Ascending aorta (tissue), 2 donors: ENCODE results near the gene YAP1. TPM values are rescaled to one million over a fixed set of nuclear protein-coding genes. Genes with fewer than 3 reads are reported as not detected.

Experiments
- DNase-seq, 2 donors: peaks; one replicate each; pipeline ENCODE4 v3.0.0-alpha.2; 2019; ENCODE audit warnings: low spot score in 2 of 2
- H3K27ac ChIP-seq, 2 donors: fragments of 200-600 bp; sonication (generic); one replicate each; pipeline ENCODE4 v1.5.1; 2016 to 2017; ENCODE audit warnings: mild to moderate bottlenecking in 1 of 2
- H3K27me3 ChIP-seq: fragments of 200-600 bp; sonication (generic); one replicate; pipeline ENCODE4 v1.5.1; 2017
- H3K36me3 ChIP-seq, 2 donors: fragments of 200-600 bp; sonication (generic); one replicate each; pipeline ENCODE4 v1.5.1; 2016
- H3K4me1 ChIP-seq, 2 donors: fragments of 200-600 bp; sonication (generic); one replicate each; pipeline ENCODE4 v1.5.1; 2016 to 2017; ENCODE audit warnings: mild to moderate bottlenecking in 1 of 2
- H3K4me3 ChIP-seq, 2 donors: fragments of 200-600 bp; sonication (generic); one replicate each; pipeline ENCODE4 v1.5.1; 2016 to 2017; ENCODE audit warnings: mild to moderate bottlenecking in 1 of 2
- H3K9me3 ChIP-seq, 2 donors: fragments of 200-600 bp; sonication (generic); one replicate each; pipeline ENCODE4 v1.5.1; 2016
- intact Hi-C: fragments of 100-400 bp; cut with DNase I; formaldehyde crosslinking; loops from one replicate; pipeline ENCODE4 v1.15.1; 2023
- total RNA-seq: library from RNA; depleted of rRNA; stranded (reverse); fragments of >200 nt; gene quantifications from one replicate; pipeline ENCODE4 v1.1.0, GENCODE V29; 2016
- TF ChIP-seq, protein P1 (sequence below), 3 experiments: fragments of 200-600 bp in 2 of 3; fragments of 450-650 bp in 1 of 3; sonication (generic) in 2 of 3; IDR thresholded peaks; one replicate each; pipeline ENCODE4 v1.5.1; 2016 to 2019; ENCODE audit warnings: antibody characterized with exemption in 3 of 3, mild to moderate bottlenecking in 1 of 3, moderate library complexity in 1 of 3

Gene YAP1
- total RNA-seq, 1 donor from 2014 or later = 516 TPM

DNA sequence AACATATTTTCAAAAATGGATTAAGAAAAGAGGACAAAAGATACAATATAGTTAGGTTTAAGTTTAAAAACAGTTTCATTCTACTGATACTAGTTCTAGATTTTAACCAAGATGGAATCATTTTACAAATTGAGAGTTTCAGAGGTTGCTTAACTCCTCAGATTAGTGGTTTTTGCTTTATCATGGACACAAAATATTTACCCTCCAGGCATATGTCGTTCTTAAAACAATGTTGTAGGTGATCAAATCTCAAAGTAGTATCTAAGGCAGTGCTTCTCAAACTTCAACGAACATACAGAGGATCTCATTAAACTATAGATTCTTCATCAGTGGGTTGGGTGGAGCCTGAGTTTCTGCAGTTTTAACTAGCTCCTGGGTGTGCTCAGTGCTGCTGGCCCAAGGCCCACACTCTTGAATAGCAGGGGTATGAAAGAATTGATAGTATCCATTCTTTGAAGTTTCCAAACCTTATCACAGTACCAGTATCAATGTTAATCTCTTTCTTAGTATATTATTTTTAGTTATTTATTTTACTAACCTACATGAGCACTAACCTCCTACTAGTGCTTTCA lies 48.0 kb downstream of the YAP1 start:
- no peak overlapping the region for H3K4me3 ChIP-seq
- no peaks in the 10 kb centered on the region for H3K36me3 ChIP-seq
- no peaks in the 10 kb centered on the region for H3K9me3 ChIP-seq
- H3K27me3 ChIP-seq = no peaks in the 10 kb centered on the region
- peak overlapping the region; percentile 0 to 47 for H3K27ac ChIP-seq
- DNase-seq = no peak
- intact Hi-C loops = loop anchor here (5.0 kb wide), 1 partner anchor 46 kb away; the partner anchor contains the start of gene YAP1
- H3K4me1 ChIP-seq = peaks cover 0 to 62% of the 10 kb centered on the region in 2 donors
- TF ChIP-seq, protein P1, sequence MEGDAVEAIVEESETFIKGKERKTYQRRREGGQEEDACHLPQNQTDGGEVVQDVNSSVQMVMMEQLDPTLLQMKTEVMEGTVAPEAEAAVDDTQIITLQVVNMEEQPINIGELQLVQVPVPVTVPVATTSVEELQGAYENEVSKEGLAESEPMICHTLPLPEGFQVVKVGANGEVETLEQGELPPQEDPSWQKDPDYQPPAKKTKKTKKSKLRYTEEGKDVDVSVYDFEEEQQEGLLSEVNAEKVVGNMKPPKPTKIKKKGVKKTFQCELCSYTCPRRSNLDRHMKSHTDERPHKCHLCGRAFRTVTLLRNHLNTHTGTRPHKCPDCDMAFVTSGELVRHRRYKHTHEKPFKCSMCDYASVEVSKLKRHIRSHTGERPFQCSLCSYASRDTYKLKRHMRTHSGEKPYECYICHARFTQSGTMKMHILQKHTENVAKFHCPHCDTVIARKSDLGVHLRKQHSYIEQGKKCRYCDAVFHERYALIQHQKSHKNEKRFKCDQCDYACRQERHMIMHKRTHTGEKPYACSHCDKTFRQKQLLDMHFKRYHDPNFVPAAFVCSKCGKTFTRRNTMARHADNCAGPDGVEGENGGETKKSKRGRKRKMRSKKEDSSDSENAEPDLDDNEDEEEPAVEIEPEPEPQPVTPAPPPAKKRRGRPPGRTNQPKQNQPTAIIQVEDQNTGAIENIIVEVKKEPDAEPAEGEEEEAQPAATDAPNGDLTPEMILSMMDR (IDR thresholded peaks at IDR 0.05) = no peak

DNA sequence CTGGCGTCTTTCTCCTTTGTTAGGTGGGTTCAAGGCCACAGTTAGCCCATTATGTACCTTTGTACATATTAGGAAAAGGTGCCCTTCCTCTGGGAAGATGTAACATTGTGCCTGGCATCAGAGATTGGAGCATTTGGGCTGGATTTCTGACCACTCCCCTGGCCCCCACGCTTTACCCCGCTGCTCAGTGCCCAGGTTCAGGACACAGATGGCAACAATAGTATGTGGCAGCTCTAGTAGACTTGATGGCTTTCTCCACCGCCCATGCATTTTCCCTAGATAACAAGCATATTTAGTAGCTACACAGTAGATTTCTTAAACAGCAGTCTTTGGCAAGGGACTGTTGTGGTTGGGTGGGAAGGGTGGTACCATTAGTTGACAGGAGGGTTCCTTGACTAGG lies 53.1 kb downstream of the YAP1 start:
- peak overlapping the region in 1 of 2 donors; percentile 36 for H3K27ac ChIP-seq
- TF ChIP-seq, protein P1 (IDR thresholded peaks at IDR 0.05) = no peak
- peaks cover 3 to 7% of the 10 kb centered on the region in 2 donors for H3K36me3 ChIP-seq
- H3K27me3 ChIP-seq = no peaks in the 10 kb centered on the region
- no peak overlapping the region for H3K4me3 ChIP-seq
- peaks cover 0 to 16% of the 10 kb centered on the region in 2 donors for H3K4me1 ChIP-seq
- DNase-seq = no peak
- intact Hi-C loops = no loop called here
- H3K9me3 ChIP-seq = no peaks in the 10 kb centered on the region

DNA sequence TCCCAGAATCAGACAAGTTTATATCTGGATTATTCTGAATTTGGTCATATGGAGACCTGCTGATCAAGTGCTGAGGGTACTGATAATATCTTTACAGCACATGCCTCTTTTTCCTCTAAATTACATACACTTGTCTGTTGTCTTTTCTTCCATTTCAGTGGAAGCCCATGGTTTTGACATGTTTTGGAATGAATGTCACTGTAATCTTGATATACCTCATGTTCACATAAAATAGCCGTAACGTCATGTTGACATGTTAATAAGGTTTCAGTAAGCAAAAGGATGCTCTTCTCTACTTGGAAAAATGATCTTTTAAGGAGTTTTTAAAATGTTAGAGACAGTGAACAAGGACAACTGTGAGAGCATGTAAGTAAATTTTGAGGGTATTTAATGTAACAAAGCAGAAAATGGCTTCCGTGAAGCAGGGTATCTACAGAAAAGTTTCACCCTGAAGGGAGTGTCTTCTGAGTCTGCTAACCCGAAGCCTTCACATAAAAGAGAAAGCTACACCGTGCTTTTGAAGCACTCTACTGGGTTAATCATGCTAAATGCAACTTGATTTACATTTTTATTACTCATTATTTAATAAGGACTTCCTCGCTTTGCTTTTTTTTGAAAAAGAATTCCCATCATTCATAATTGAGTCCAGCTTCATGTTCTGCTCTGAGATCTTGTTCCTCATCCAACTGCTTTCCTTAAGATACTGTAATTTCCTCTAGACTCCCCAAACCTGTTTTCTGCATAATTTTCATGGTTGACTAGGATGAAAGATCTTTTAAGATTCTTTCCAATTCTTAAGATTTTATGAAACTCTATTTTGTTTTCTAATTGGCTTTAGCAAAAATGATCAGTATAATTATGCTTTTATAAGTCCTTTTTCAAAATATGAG lies 56.2 kb downstream of the YAP1 start:
- intact Hi-C loops = no loop called here
- H3K27me3 ChIP-seq = no peaks in the 10 kb centered on the region
- no peak overlapping the region for H3K4me3 ChIP-seq
- peaks cover 0 to 27% of the 10 kb centered on the region in 2 donors for H3K4me1 ChIP-seq
- peak overlapping the region in 1 of 2 donors; percentile 30 for H3K27ac ChIP-seq
- peaks cover 3 to 7% of the 10 kb centered on the region in 2 donors for H3K36me3 ChIP-seq
- no peaks in the 10 kb centered on the region for H3K9me3 ChIP-seq
- DNase-seq = no peak
- TF ChIP-seq, protein P1 (IDR thresholded peaks at IDR 0.05) = no peak

DNA sequence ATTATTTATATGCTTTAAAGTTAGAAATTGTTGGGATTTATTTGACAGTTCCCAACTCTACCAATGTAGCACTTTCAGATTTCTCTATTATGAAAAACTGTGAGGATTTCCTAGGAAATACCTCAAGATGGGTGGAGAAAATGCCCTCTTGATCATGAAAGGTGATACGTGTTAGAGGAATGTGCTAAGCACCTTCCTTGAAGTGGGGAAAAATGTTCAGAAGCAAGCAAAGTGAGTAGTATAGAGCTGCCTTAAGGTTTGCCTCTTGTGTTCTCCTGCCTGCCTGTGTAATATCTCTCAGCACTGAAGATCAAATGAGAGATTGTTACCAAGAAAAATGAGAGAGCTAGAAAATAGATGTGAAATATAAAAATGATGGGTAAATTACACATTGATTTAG lies 58.2 kb downstream of the YAP1 start:
- H3K9me3 ChIP-seq = no peaks in the 10 kb centered on the region
- H3K27ac ChIP-seq = peak overlapping the region; percentile 31 to 91
- no peak overlapping the region for H3K4me3 ChIP-seq
- intact Hi-C loops = no loop called here
- no peaks in the 10 kb centered on the region for H3K27me3 ChIP-seq
- H3K4me1 ChIP-seq = peaks cover 0 to 34% of the 10 kb centered on the region in 2 donors
- TF ChIP-seq, protein P1 (IDR thresholded peaks at IDR 0.05) = no peak
- peaks cover 3 to 7% of the 10 kb centered on the region in 2 donors for H3K36me3 ChIP-seq
- DNase-seq = no peak

DNA sequence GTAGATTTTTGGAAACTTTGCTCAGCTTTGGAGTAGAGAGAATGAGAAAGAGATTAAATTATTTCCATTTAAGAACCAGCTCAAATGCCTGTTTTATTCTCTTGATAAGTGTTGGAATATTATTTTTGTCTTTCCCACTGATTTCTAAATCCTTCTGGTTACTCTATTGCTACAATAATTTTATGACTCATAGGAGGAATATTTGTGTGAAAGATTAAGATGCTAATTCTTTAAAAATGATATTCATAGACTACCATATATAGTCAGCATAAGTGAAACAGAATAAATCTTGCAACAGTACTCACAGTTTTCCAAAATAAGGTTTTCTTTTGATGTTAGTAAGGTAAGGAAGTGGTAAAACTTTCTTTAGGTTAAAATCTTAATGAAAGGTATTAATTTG lies 60.9 kb downstream of the YAP1 start:
- DNase-seq = no peak

More for the DNA sequence above, 60.9 kb downstream of the YAP1 start:
- TF ChIP-seq, protein P1 (IDR thresholded peaks at IDR 0.05) = no peak
- peaks cover 3 to 20% of the 10 kb centered on the region in 2 donors for H3K36me3 ChIP-seq
- no peaks in the 10 kb centered on the region for H3K9me3 ChIP-seq
- H3K4me1 ChIP-seq = peaks cover 0 to 34% of the 10 kb centered on the region in 2 donors
- H3K27me3 ChIP-seq = no peaks in the 10 kb centered on the region
- intact Hi-C loops = no loop called here
- H3K4me3 ChIP-seq = peak overlapping the region; percentile 8 to 17
- H3K27ac ChIP-seq = peak overlapping the region; percentile 88 to 91
